Neural cell (in vitro differentiated cells): ENCODE results near the gene ADPRH. TPM values are rescaled to one million over a fixed set of nuclear protein-coding genes. Genes with fewer than 3 reads are reported as not detected.
A peak's percentile ranks its signal among the peaks of the same experiment; 100 is the strongest.

ENCODE experiments used
- H2AFZ ChIP-seq: fragments of 200-600, 300-800 bp; sonication (generic), shearing (Covaris generic); 2 replicates; pipeline ENCODE4 v1.6.0; 2014; ENCODE audit warnings: low read depth, mild to moderate bottlenecking, antibody characterized with exemption, low read length, moderate library complexity
- H3F3A ChIP-seq: fragments of 200-600 bp; shearing (Covaris generic); 2 replicates; pipeline ENCODE4 v1.6.1; 2016; ENCODE audit warnings: mild to moderate bottlenecking, moderate library complexity, mixed read lengths, antibody characterized with exemption, low read length; ENCODE audit not compliant: insufficient read depth, poor library complexity, severe bottlenecking
- H3K27ac ChIP-seq: fragments of 200-600, 300-800 bp; sonication (generic), shearing (Covaris generic); 2 replicates; pipeline ENCODE4 v1.5.1; 2014; ENCODE audit warnings: mild to moderate bottlenecking, low read length, moderate library complexity
- H3K27me3 ChIP-seq: fragments of 300-800, 200-600 bp; sonication (generic), shearing (Covaris generic); 2 replicates; pipeline ENCODE4 v1.6.0; 2014; ENCODE audit warnings: mild to moderate bottlenecking, low read depth, low read length, moderate library complexity; ENCODE audit not compliant: insufficient read depth
- H3K36me3 ChIP-seq: fragments of 300-800, 200-600 bp; sonication (generic), shearing (Covaris generic); 2 replicates; pipeline ENCODE4 v1.5.1; 2014; ENCODE audit warnings: mild to moderate bottlenecking, antibody characterized with exemption, low read length, moderate library complexity; ENCODE audit not compliant: insufficient read depth
- H3K4me2 ChIP-seq: fragments of 300-800, 200-600 bp; sonication (generic), shearing (Covaris generic); 2 replicates; pipeline ENCODE4 v1.6.0; 2014; ENCODE audit warnings: mild to moderate bottlenecking, low read length
- H3K4me3 ChIP-seq: fragments of 300-800, 200-600 bp; sonication (generic), shearing (Covaris generic); 2 replicates; pipeline ENCODE4 v1.5.1; 2014; ENCODE audit warnings: mild to moderate bottlenecking, low read length, moderate library complexity
- H3K79me2 ChIP-seq: fragments of 200-600 bp; shearing (Covaris generic); replicated peaks from 2 replicates; pipeline ENCODE4 v1.6.0; 2014; ENCODE audit warnings: mild to moderate bottlenecking, low read length, moderate library complexity; ENCODE audit not compliant: insufficient read depth
- H3K9ac ChIP-seq: fragments of 300-800, 200-600 bp; sonication (generic), shearing (Covaris generic); 2 replicates; pipeline ENCODE4 v1.6.1; 2016; ENCODE audit warnings: mild to moderate bottlenecking, low read length, mixed read lengths
- H3K9me2 ChIP-seq: fragments of 200-600 bp; shearing (Covaris generic); 2 replicates; pipeline ENCODE4 v1.6.1; 2016; ENCODE audit warnings: mild to moderate bottlenecking, low read length, mixed read lengths; ENCODE audit not compliant: insufficient read depth
- H3K9me3 ChIP-seq: fragments of 200-600, 300-800 bp; sonication (generic), shearing (Covaris generic); 2 replicates; pipeline ENCODE4 v1.6.1; 2016; ENCODE audit warnings: mild to moderate bottlenecking, mixed run types, low read length, moderate library complexity, mixed read lengths
- H4K20me1 ChIP-seq: fragments of 200-600 bp; shearing (Covaris generic); 2 replicates; pipeline ENCODE4 v1.6.1; 2016; ENCODE audit warnings: mild to moderate bottlenecking, mixed run types; ENCODE audit not compliant: insufficient read depth
- CTCF ChIP-seq: fragments of 450-650 bp; IDR thresholded peaks from 2 replicates; pipeline ENCODE4 v1.5.1; 2014; ENCODE audit warnings: antibody characterized with exemption, mild to moderate bottlenecking, moderate library complexity; ENCODE audit not compliant: poor library complexity, severe bottlenecking
- EP300 ChIP-seq: fragments of 450-650 bp; conservative IDR thresholded peaks from 2 replicates; pipeline ENCODE4 v1.6.1; 2014; ENCODE audit warnings: antibody characterized with exemption, mild to moderate bottlenecking, moderate library complexity; ENCODE audit not compliant: poor library complexity, severe bottlenecking
- EZH2 ChIP-seq: fragments of 200-600, 300-800 bp; shearing (Covaris generic), sonication (generic); IDR thresholded peaks from 2 replicates; pipeline ENCODE4 v1.6.1; 2014; ENCODE audit warnings: antibody characterized with exemption, low read length, borderline replicate concordance, mild to moderate bottlenecking; ENCODE audit not compliant: insufficient read depth, poor library complexity, severe bottlenecking
- MXI1 ChIP-seq: fragments of 450-650 bp; conservative IDR thresholded peaks from 2 replicates; pipeline ENCODE4 v1.6.1; 2014; ENCODE audit warnings: antibody characterized with exemption, mild to moderate bottlenecking; ENCODE audit not compliant: poor library complexity, severe bottlenecking
- POLR2AphosphoS5 ChIP-seq: IDR thresholded peaks from 2 replicates; pipeline ENCODE4 v1.6.1; 2012
- RAD21 ChIP-seq: fragments of 450-650 bp; conservative IDR thresholded peaks from 2 replicates; pipeline ENCODE4 v1.6.1; 2014; ENCODE audit warnings: antibody characterized with exemption, mild to moderate bottlenecking, moderate library complexity
- REST ChIP-seq: IDR thresholded peaks from 2 replicates; pipeline ENCODE4 v1.6.1; 2012; ENCODE audit warnings: borderline replicate concordance
- SMC3 ChIP-seq: fragments of 450-650 bp; conservative IDR thresholded peaks from 2 replicates; pipeline ENCODE4 v1.6.1; 2014; ENCODE audit warnings: antibody characterized with exemption, mild to moderate bottlenecking, moderate library complexity; ENCODE audit not compliant: poor library complexity
- TAF1 ChIP-seq: IDR thresholded peaks from 2 replicates; pipeline ENCODE4 v1.6.1; 2012; ENCODE audit warnings: low read depth
- polyA minus RNA-seq: library from RNA; depleted of rRNA, polyadenylated mRNA; stranded (reverse); fragments of >200 nt; gene quantifications from 2 replicates; pipeline ENCODE4 v1.2.3, GENCODE V29; 2014
- polyA plus RNA-seq: library from polyadenylated mRNA; depleted of rRNA; stranded (reverse); fragments of >200 nt; gene quantifications from 2 replicates; pipeline ENCODE4 v1.2.3, GENCODE V29; 2014

The ADPRH gene
- 0.07 and 0.94 TPM in 2 replicates for polyA plus RNA-seq
- polyA minus RNA-seq = 0.12 TPM in 1 of 2 replicates, not detected in the other

- Histone ChIP-seq H3F3A (no peaks in the 10 kb centered on the region), H3K4me2 (no peak within 1 kb of the TSS), H3K36me3 (no peaks in the 10 kb centered on the region), H4K20me1 (no peaks in the 10 kb centered on the region), H3K9ac (peak within 1 kb of the TSS; percentile 38), H2AFZ (peak within 1 kb of the TSS; percentile 13), H3K27me3 (peaks cover 22% of the 10 kb centered on the region), H3K9me2 (no peaks in the 10 kb centered on the region), H3K4me3 (peak within 1 kb of the TSS; percentile 69), H3K9me3 (no peaks in the 10 kb centered on the region), H3K27ac (no peak within 1 kb of the TSS), H3K79me2 (no peaks in the 10 kb centered on the region)
- TF ChIP-seq MXI1 (no peak), REST (peak; percentile 26)
Observed at GRCh38 chr3:119579366-119580066, at the start of gene ADPRH. Gene ADPRH (plus strand): TSS chr3:119579492. CDS start chr3:119582170, 2,678 bp downstream.

- TF ChIP-seq RAD21 = no peak
- no peak for TF ChIP-seq MXI1
- no peak for TF ChIP-seq REST
- TF ChIP-seq EP300 = no peak
- TF ChIP-seq CTCF = no peak
- TF ChIP-seq POLR2AphosphoS5 = no peak
- no peak for TF ChIP-seq SMC3
- no peak for TF ChIP-seq EZH2
- TF ChIP-seq TAF1 = no peak
- H3K27ac ChIP-seq = no peak overlapping the region
- H3K9me2 ChIP-seq = no peaks in the 10 kb centered on the region
- H4K20me1 ChIP-seq = no peaks in the 10 kb centered on the region
- H3K4me2 ChIP-seq = no peak overlapping the region
- H3K79me2 ChIP-seq = no peaks in the 10 kb centered on the region
- no peak overlapping the region for H2AFZ ChIP-seq
- H3F3A ChIP-seq = no peaks in the 10 kb centered on the region
- H3K36me3 ChIP-seq = no peaks in the 10 kb centered on the region
- no peak overlapping the region for H3K4me3 ChIP-seq
- H3K27me3 ChIP-seq = no peaks in the 10 kb centered on the region
- no peaks in the 10 kb centered on the region for H3K9me3 ChIP-seq
- H3K9ac ChIP-seq = no peak overlapping the region
Observed at GRCh38 chr3:119529883-119530282, 49.4 kb upstream of the ADPRH start.
